ENCODE measurements around the gene LDLRAD4.
A peak's percentile ranks its signal among the peaks of the same experiment; 100 is the strongest.

The LDLRAD4 gene

DNA sequence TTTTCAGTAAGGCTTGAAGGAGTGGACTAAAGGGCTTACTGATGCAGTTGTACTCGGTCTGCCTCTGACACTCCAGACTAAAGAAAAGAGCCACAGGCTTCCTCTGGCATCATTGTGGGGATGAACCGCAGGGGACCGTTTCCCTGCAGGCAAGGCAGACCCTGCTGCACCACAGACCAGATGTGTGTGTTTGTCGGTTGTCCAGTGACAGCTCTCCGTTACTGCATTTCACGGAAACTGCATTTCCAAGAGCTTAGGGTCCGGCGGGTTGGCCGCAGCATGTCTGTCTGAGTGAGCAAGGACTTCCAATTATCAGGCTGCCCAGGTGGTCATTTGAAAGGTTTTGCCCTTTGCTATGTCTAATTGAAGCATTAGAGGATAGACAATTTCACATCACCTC, 409.7 kb downstream of the LDLRAD4 start:
- Histone ChIP-seq H4K20me1 (peaks cover 5 to 63% (median 24%) of the 10 kb centered on the region in 11 experiments; a peak in 16 of 22 replicates), H3K27me3 (peaks cover 0 to 12% (median 0%) of the 10 kb centered on the region in 11 experiments; a peak in 3 of 22 replicates), H3K4me2 (peak overlapping the region; percentile 62 to 99 (median 86)), H3K4me1 (peaks cover 53 to 69% (median 68%) of the 10 kb centered on the region in 10 experiments), H3K9me3 (replicated peaks in 1 of 11) (peaks cover 14 to 27% (median 26%) of the 10 kb centered on the region in 11 experiments), H3K36me3 (peaks cover 13 to 52% (median 27%) of the 10 kb centered on the region in 11 experiments), H3K9ac (peak overlapping the region in 9 of 11 experiments; percentile 32 to 75 (median 52); a peak in 15 of 22 replicates), H3K4me3 (peak overlapping the region in 3 of 10 experiments; percentile 25 to 46 (median 28); a peak in 3 of 20 replicates), H3K27ac (peak overlapping the region in 8 of 11 experiments; percentile 26 to 83 (median 72); a peak in 15 of 22 replicates)
- no peak for TF ChIP-seq Cebpa-rat (IDR thresholded peaks at IDR 0.05)

DNA sequence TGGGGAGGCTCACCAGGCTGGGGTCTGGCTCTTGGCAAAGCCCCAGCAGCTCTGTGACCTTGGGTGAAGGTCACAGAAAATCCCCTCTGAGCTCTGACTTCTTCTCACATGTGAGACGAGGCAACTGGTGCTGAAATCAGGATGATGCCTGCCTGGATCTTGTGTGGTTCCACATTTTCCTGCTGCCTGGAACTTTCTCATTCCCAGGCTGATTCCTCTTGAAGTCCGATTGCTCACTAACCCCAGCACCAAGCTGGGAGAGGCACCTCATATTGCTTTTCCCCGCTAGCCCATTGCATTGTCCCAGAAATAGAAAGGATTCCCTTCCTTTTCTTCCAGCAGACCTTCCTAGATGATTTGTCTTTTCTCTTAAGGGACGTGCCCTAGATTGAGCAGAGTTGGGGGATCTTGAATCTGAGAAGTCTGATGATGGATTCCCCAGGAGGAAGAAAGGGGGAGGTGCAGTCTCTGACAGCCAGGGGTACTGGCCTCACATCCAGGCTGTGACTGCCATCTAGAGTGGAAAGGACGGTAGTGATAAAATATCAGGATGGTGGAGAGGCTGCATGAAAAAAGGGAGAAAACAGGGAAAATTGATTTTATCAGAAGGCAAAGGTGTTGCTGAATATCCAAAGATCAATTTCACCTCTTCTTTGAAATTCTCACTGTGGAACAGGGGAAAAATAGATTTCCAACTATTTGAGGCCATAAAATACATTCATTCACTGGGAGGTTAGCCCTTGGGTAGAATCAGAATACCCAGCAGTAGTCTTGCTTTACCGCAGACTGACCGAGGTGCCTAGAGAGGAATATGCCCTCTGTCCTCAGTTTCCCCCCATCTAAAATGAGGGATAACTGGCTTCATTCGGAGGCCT, 411.5 kb downstream of the LDLRAD4 start:
- H3K27me3 ChIP-seq = peaks cover 0 to 12% (median 0%) of the 10 kb centered on the region in 11 experiments; a peak in 3 of 22 replicates
- peaks cover 40 to 50% (median 49%) of the 10 kb centered on the region in 10 experiments for H3K4me1 ChIP-seq
- peaks cover 5 to 51% (median 16%) of the 10 kb centered on the region in 11 experiments; a peak in 14 of 22 replicates for H4K20me1 ChIP-seq
- TF ChIP-seq Cebpa-rat (IDR thresholded peaks at IDR 0.05) = no peak
- H3K4me3 ChIP-seq = no peak overlapping the region
- peak overlapping the region in 10 of 11 experiments; percentile 28 to 75 (median 62); a peak in 17 of 22 replicates for H3K9ac ChIP-seq
- peak overlapping the region in 10 of 11 experiments; percentile 36 to 83 (median 72); a peak in 20 of 22 replicates for H3K27ac ChIP-seq
- peak overlapping the region; percentile 62 to 99 (median 80) for H3K4me2 ChIP-seq
- H3K9me3 ChIP-seq (replicated peaks in 1 of 11) = peaks cover 20 to 35% (median 32%) of the 10 kb centered on the region in 11 experiments
- H3K36me3 ChIP-seq = peaks cover 14 to 56% (median 40%) of the 10 kb centered on the region in 11 experiments

DNA sequence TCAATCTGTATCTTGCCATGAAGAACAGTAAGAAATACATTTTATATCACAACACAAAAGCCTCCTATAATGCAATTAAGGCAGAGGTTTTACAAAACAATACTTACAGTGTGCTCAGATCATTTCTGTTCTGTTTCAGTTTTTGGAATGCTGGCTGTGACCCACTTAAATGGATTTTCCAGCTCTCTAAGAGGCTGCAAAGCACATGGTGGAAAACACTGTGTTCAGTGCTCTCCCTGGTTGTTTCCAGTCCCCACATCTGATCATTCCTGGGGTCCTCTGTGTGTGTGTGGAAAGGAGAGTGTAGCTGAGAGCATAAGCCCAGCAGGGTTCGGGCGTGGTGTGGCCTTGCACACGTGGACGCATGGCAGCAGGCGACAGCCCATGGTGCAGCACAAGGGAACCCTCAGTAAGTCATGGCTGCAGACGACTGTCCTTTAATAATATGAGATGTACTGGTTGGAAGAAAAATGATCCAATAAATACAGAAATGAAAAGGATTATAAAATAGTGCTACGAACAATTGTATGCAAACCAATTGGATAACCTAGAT, 412.2 kb downstream of the LDLRAD4 start:
- peaks cover 40 to 44% (median 43%) of the 10 kb centered on the region in 10 experiments for H3K4me1 ChIP-seq
- peaks cover 5 to 54% (median 16%) of the 10 kb centered on the region in 11 experiments; a peak in 14 of 22 replicates for H4K20me1 ChIP-seq
- H3K9ac ChIP-seq = no peak overlapping the region
- no peak overlapping the region for H3K4me2 ChIP-seq
- H3K27me3 ChIP-seq = peaks cover 0 to 12% (median 0%) of the 10 kb centered on the region in 11 experiments; a peak in 3 of 22 replicates
- H3K4me3 ChIP-seq = no peak overlapping the region
- no peak overlapping the region for H3K27ac ChIP-seq
- peaks cover 20 to 35% (median 32%) of the 10 kb centered on the region in 11 experiments for H3K9me3 ChIP-seq (replicated peaks in 1 of 11)
- H3K36me3 ChIP-seq = peaks cover 14 to 63% (median 42%) of the 10 kb centered on the region in 11 experiments
- TF ChIP-seq Cebpa-rat (IDR thresholded peaks at IDR 0.05) = no peak

DNA sequence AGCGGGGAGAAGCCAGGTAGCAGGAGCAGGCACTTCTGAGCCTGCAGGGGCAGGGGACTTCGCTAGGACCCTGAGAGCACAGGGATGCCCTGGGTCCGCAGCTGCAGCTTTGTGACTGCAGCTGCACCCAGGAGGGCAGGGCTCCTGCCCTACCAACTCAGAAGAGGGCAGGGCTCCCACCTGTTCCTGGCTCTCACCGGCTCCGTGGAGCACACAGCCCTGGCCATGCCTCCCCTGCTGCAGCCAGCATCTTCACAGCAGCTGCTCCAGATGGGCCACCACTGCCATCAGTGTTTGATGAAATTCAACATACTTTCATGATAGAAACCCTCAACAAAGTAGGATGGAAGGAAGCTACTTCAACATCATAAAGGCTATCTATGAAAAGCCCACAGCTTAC, 415.1 kb downstream of the LDLRAD4 start:
- peaks cover 13 to 17% (median 14%) of the 10 kb centered on the region in 10 experiments for H3K4me1 ChIP-seq
- peaks cover 20 to 35% (median 32%) of the 10 kb centered on the region in 11 experiments for H3K9me3 ChIP-seq (replicated peaks in 1 of 11)
- no peak overlapping the region for H3K4me3 ChIP-seq
- peaks cover 14 to 83% (median 65%) of the 10 kb centered on the region in 11 experiments for H3K36me3 ChIP-seq
- no peak overlapping the region for H3K4me2 ChIP-seq
- no peak overlapping the region for H3K9ac ChIP-seq
- no peaks in the 10 kb centered on the region; a peak in 1 of 22 replicates for H3K27me3 ChIP-seq
- H4K20me1 ChIP-seq = peaks cover 0 to 47% (median 0%) of the 10 kb centered on the region in 11 experiments; a peak in 7 of 22 replicates
- no peak overlapping the region for H3K27ac ChIP-seq
- no peak for TF ChIP-seq Cebpa-rat (IDR thresholded peaks at IDR 0.05)

DNA sequence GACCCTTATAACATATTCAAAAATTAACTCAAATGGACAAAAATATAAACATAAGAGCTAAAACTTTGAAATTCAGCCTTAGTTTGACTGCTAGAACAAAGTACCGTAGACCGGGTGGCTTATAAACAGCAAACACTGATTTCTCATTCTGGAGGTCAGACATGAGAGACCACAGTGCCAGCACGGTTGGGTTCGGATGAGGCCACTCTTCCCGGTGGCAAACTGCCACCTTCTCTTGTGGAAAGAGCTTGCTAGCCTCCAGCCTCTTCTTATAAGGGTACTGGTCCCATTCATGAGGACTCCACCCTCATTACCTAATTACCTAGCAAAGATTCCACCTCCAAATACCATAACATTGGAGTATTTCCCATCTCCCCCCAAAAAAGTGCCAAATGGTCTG, 416.5 kb downstream of the LDLRAD4 start:
- H3K4me2 ChIP-seq = no peak overlapping the region
- no peak overlapping the region for H3K9ac ChIP-seq
- no peaks in the 10 kb centered on the region for H3K27me3 ChIP-seq
- peaks cover 0 to 50% (median 0%) of the 10 kb centered on the region in 11 experiments; a peak in 3 of 22 replicates for H4K20me1 ChIP-seq
- H3K9me3 ChIP-seq (replicated peaks in 1 of 11) = peaks cover 20 to 41% (median 32%) of the 10 kb centered on the region in 11 experiments
- H3K27ac ChIP-seq = no peak overlapping the region
- no peak for TF ChIP-seq Cebpa-rat (IDR thresholded peaks at IDR 0.05)
- H3K36me3 ChIP-seq = peaks cover 14 to 96% (median 73%) of the 10 kb centered on the region in 11 experiments
- peaks cover under 1 to 3% (median under 1%) of the 10 kb centered on the region in 10 experiments for H3K4me1 ChIP-seq
- no peak overlapping the region for H3K4me3 ChIP-seq

DNA sequence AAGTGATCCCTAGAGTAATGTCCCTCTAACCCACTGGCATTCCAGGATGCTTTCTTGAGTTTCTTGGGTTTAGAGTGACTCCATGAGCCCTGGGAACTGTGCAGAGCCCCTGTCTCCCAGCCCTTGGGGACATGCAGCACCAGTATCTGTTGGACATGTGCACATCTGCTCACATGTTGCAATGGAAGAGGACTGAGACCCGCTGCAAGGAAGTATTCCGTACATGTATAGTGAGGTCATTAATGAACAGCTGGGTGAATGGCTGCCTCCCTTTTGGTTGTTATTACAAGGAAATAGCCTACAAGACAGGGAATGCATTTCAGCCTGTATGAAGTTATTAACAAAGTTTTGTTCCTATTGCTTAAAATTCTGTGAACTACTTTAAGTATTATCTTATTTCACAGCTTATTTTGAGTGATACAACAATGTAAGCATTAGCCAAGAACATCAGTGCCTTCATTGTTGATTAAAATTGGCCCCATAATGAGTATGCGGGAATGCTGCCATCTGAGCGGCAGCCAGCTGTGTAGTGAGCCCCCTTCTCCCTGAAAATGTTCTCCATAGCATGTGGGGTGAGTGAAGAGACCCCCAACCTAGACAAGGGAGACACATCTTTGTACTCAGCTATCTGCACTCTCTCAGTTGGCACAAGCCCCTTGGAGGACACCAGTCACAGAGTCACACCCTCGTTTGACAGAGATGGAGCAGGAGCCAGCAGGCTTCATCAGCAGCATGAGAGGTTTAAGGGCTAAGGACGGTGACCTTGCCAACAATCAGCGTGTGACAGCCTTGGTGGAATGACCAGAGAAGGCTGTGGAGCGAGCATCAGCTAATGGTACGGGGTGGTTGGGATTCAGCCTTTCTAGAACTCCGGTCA, 420.4 kb downstream of the LDLRAD4 start:
- Histone ChIP-seq H3K9ac (no peak overlapping the region), H3K27ac (no peak overlapping the region), H3K27me3 (no peaks in the 10 kb centered on the region), H3K9me3 (replicated peaks in 1 of 11) (peaks cover 0 to 15% (median under 1%) of the 10 kb centered on the region in 11 experiments; a peak in 8 of 22 replicates), H4K20me1 (peaks cover 0 to 68% (median 0%) of the 10 kb centered on the region in 11 experiments; a peak in 3 of 22 replicates), H3K4me3 (no peak overlapping the region), H3K4me2 (no peak overlapping the region), H3K36me3 (peaks cover 0 to 93% (median 56%) of the 10 kb centered on the region in 11 experiments; a peak in 20 of 22 replicates), H3K4me1 (no peaks in the 10 kb centered on the region)
- TF ChIP-seq Cebpa-rat (IDR thresholded peaks at IDR 0.05) = no peak

DNA sequence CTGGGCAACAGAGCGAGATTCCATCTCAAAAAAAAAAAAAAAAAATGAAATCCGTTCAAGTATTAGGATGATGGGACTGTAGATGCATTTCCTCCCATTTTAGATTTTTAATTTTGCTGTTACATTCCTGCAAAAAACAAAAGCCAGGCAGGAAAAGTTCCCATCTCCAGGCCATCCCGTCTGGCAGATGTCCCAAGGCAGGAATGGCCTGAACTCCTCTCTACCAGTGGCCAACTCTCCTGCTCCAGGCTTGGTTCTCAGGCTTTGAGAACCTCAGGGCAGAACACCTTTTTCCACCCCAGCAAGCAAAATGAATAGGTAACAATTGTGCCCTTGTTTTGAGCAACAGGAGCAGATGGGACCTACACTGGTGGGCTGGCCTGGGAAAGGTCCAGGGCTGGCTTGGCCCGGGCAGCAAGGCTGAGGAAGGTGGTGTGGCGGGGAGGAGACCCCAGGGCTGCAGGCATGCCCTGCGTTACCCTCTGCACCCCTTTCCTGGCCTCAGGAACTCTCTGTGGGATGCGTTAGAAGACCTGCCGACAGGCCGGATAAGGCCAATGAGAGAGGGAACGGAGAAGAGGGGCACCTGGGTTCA, 421.8 kb downstream of the LDLRAD4 start:
- H3K4me2 ChIP-seq = no peak overlapping the region
- H3K27ac ChIP-seq = no peak overlapping the region
- peaks cover 10 to 97% (median 64%) of the 10 kb centered on the region in 11 experiments for H3K36me3 ChIP-seq
- H3K9me3 ChIP-seq (replicated peaks in 1 of 11) = peaks cover 0 to 14% (median 0%) of the 10 kb centered on the region in 11 experiments; a peak in 3 of 22 replicates
- H3K9ac ChIP-seq = no peak overlapping the region
- peaks cover 0 to 71% (median 0%) of the 10 kb centered on the region in 11 experiments; a peak in 4 of 22 replicates for H4K20me1 ChIP-seq
- TF ChIP-seq Cebpa-rat (IDR thresholded peaks at IDR 0.05) = no peak
- H3K4me1 ChIP-seq = no peaks in the 10 kb centered on the region
- H3K27me3 ChIP-seq = no peaks in the 10 kb centered on the region
- H3K4me3 ChIP-seq = no peak overlapping the region

All from BLaER1 treated with 17β-estradiol and CSF1 and Interleukin-3, amounts not matched to agents 10 nM and 100 nM (cell line).